Measurements from ENCODE around the gene SIAH2.

SIAH2 gene

DNA sequence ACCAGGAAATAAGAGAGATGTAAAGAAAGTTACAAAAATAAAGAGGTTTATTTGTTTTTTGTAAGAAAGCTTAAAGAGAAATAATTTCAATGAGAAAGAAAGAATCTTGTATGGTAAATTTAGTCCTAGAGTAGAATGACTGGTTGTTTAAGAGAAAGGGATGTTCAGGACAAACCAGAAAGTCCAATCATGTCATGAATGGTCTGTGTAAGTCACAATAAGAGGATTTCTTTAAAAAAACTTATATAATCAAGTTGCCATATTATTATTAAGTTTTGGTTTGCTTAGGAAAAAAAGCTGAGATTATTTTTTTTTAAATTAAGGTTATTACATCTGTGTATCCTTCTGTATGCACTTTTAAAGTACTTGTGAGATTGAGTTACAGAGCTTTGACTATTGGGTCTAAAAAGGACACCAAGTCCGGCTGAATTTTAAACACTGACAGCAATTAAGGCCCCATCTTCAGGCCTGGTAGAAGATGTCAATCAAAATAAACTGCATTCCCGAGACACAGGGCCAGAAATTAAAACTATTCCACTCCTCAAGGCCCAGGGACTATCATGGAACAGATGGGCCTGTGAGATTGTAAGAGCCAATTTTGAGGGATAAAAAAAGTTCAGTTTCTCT is 71.4 kb downstream of the SIAH2 start:
- DNase-seq (ENCODE audit: insufficient read length, low spot score) (no peak), FAIRE-seq (no peak)

Data from HTR-8/SVneo (cell line).